K562 treated with DMSO at 1 percent for 12 hours (cell line): ENCODE measurements around the gene RAB43. TPM values are rescaled to one million over a fixed set of nuclear protein-coding genes. Genes with fewer than 3 reads are reported as not detected.

Experiments
- total RNA-seq: library from RNA; unstranded; fragments of 300-600 nt; gene quantifications from 2 replicates; pipeline ENCODE4 v1.2.3, GENCODE V29; 2022; ENCODE audit not compliant: insufficient read depth

The RAB43 gene
- total RNA-seq = 7.4 and 11.7 TPM in 2 replicates

DNA sequence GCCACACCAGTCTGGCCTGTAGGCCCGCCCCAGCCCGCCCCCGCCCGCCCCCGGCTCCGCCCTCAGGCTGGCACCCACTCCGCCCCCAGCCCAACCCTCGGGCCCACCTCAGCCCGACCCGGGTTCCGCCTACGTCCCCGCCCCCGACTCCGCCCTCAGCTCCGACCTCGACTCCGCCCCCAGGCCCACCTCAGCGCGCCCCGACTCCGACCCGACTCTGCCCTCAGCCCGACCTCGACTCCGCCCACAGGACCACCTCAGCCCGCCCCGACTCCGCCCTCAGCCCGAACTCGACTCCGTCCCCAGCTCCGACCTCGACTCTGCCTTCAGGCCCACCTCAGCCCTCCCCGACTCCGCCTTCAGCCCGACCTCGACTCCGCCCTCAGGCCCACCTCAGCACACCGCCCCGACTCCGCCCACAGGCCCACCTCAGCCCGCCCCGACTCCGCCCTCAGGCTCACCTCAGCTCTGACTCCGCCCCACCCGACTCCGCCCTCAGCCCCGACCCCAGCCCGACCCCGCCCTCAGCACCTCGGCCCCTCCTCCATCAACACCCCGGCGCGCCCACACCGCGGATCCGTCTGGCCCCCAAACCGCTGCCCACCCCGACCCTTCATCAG, at the start of gene RAB43:
TSS of gene RAB43 (minus strand) at position 13 of the 620 bp plus-strand sequence. CDS start 315 bp downstream, outside the sequence.

DNA sequence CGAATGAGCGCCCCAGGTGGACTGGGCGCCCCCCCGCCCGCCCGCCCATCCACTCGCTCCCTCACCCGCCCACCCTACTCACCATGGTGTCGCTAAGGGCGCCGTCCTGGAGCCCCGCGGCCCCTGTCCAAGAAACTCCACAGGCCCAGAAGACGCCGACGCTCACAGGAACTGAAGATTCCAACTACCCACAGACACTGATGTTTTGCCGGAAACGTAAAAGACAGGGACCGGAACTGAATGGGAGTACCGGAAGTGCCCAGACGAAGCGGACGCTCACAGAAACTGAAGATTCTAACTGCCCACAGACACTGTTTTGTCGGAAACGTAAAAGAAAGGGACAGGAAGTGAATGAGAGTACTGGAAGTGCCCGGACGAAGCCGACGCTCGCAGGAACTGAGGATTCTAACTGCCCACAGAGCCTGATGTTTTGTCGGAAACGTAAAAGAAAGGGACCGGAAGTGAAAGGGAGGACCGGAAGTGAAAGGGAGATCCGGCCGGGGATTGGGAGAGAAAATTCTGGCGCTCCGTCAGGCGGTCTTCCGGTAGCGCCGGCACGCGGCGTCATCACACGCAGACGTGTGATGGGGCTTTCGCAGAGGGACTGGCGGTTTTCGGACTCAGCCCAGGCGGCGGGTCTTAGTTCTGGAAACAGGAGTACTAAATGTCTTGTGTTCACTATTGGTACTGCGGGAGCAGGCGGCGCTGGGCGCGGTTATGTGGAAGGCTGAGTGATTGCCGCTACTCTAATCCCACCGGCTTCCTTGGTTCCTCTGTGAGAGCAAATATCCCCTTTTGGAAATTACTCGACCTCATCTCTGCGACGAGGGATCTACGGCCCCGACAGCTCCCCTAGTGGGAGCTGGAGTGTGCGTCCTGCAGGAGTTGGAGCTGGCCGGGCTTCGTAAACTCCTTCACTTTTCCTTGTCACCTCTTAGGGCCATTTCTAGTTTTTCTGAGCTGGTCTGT, 39.6 kb upstream of the RAB43 start, which contains the start of gene ISY1:
TSS of gene ISY1 (minus strand) at position 173 of the 969 bp plus-strand sequence. CDS start at position 85, 88 bp downstream.

DNA sequence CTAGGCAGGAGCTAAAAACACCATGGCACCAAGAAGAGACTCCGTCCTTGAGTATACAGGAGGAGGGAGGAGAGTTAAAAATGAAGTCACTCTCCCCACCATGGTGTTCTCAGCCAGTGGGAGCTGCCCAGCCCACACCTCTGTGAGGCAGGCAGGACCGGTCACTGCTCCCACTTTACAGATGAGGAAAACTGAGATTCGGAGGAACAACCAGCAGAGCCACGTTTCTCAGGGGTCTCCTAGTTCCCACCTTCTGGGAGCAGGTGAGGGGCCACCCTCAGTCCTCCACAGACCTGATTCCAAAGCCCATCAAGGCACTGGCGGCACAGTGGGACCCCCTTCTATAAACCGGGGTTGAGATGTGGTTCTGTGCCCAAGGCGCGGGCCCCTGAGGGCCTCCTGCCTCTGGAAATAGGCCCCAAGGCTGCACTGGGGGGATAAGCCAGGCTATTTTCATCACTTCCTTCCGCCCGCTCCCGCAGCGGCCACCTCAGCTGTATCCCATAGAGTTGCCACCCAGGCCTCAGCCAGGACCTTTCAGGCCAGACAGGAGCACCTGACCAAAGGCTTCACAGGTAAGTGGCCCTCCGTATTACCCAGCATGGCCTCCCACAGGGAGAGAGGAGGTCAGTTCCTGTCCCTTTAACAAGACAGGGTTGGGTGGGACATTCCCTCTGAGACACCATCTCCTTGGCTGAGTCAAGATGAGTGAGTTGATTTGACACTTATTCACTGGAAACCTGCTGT, 61.2 kb downstream of the RAB43 start, which contains the start of gene GP9:
TSS of gene GP9 (plus strand) at position 504 of the 747 bp plus-strand sequence. CDS start 961 bp downstream, outside the sequence.

Other genes starting within 250 kb of the RAB43 start
- gene ACAD9, start 242.2 kb downstream of the RAB43 start, total RNA-seq = 10.7 and 16.4 TPM in 2 replicates
- 0.56 and 0.58 TPM in 2 replicates for gene CFAP92, start 127.7 kb downstream of the RAB43 start, total RNA-seq
- not detected in 2 replicates for gene EFCC1, start 120.5 kb downstream of the RAB43 start, total RNA-seq
- gene GP9, start 61.0 kb downstream of the RAB43 start, total RNA-seq = not detected in 2 replicates
- gene ISY1, start 39.3 kb upstream of the RAB43 start, total RNA-seq = 24.7 and 32.5 TPM in 2 replicates
- 197 and 286 TPM in 2 replicates for gene CNBP, start 62.1 kb upstream of the RAB43 start, total RNA-seq
- gene COPG1, start 127.8 kb upstream of the RAB43 start, total RNA-seq = 104 and 125 TPM in 2 replicates
- gene HMCES, start 157.1 kb upstream of the RAB43 start, total RNA-seq = 35.7 and 51.4 TPM in 2 replicates